Erythroblast (primary cell): ENCODE measurements around the gene RAET1G.

Source experiments
- DNase-seq, 2 experiments: peaks; one replicate each; lab custom pipeline; 2025; lab: John Stamatoyannopoulos, UW
- GATA1 ChIP-seq: IDR thresholded peaks from 2 replicates; pipeline ENCODE4 v1.6.1; 2011; ENCODE audit warnings: low read depth, mild to moderate bottlenecking, control low read depth, low read length, moderate library complexity
- POLR2A ChIP-seq: IDR thresholded peaks from 2 replicates; pipeline ENCODE4 v1.6.1; 2011; ENCODE audit warnings: mild to moderate bottlenecking, low read length

RAET1G gene

DNA sequence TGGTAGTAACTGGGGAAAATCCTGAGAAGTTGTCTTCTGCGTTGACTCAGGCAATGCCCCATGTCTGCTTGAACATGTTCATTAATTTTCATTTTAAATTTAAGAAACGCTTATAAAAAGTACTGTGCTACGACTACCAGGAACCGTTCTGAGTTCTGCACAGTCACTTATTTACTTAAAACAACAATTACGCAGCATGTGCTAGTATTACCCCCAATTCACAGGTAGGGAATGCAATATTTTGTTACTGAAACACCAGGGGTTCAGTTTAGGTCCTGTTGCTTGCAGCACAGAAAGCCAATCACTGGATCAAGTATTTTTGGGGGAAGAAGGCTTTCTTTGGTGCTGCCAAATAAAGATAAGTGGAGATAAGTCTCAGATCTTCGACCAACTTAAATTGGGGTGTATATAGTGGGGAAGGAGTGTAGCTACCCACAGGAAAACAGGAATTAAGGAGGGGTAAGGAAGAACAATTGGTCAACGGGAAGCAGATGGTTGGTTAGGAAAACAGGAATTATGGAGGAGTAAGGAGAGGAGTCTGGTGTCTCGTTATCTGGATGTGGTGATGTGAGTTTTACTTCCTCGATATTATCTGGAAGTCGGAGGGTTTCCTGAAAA lies 53.5 kb downstream of the RAET1G start:
- no peak for DNase-seq
- TF ChIP-seq POLR2A (no peak), GATA1 (no peak)

DNA sequence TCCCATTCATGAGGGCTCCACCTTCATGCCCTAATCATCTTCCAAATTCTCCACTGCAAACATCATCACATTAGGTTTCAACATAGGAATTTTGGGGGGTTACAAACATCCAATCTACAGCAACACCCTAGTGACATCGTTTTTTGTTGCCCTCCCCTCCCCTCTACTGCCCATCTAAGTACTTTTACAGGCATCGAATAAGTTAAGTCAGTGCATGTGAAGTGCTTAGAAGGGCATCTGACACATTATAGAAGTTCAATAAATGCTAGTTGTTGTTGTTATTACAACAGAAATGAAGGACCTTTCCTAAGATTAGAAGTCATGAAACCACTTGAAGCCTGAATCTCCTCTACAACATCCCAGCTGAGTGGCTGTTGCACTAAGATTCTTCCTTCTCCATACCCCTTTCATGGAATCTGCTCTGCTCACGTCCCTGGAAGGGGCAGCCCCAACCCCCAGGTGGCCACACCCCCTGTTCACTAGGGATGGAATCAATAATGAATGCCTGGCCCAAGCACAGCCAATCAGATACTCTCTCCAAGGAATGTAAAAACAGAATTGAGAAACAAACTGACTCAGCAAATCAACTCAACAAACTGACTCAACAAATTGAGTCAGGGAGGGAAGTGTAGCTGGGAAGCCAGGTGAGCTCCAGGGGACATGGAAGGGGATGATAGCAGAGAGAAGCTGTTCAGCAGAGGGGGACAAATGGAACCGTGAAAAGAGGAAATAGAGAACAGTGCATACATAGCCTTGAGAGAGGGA lies 54.9 kb downstream of the RAET1G start:
- TF ChIP-seq GATA1, result no peak
- TF ChIP-seq POLR2A, result no peak
- peak in 1 of 2 experiments; percentile 35 for DNase-seq
